ENCODE results near the gene ZDHHC6. TPM values are rescaled to one million over a fixed set of nuclear protein-coding genes. Genes with fewer than 3 reads are reported as not detected.
"Not testable (repeated sequence)": the region's sequence is repeated elsewhere in the genome, so short reads cannot be mapped to it uniquely, and the experiment has no call there.

The ZDHHC6 gene
- polyA plus RNA-seq, 1 donor, result 29.3 TPM

DNA sequence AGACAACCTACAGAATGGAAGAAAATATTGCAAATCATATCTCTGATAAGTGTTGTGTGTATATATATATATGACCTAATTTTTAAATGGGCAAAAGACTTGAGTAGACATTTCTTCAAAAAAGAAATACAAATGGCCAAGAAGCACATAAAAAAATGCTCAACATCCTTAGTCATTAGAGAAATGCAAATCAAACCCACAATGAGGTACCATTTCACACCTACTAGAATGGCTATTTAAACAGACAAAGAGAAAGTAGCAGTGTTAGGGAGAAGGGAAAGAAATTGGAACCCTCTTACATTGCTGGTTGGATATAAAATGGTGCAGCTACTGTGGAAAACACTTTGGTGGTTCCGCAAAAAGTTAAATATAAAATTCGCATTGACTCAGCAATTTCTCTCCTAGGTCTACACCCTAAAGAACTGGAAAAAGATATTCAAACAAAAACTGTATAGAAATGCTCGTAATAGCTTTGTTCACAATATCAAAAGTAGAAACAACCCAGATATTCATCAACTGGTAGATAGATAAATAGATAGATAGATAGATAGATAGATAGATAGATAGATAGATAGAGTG, 56.5 kb downstream of the ZDHHC6 start:
- DNase-seq, result no peak

DNA sequence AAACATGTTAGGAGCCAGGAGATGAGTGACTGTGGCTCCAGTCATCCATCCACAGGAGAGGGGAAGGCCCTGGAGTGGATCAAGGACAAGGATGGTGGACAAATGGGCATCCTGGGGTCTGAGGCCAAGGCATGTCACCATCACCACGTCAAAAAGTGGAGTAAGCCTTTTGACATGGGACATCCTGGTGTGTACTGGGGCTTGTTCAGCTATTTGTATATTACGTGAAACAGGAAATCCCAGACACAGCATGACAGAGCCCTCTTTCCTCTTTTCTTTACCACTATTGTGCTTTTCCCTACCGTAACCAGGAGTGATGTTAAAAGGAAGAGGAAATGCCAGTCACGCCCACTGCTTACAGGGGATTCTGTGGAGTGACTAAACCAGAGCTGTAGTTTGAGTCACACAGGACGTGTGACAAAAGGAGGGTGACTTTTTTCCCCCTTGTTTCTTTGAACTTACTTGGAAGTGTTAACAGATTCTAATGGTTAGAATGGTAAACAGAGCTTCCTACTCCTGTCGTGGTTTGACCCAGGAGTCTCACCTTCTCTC, 57.4 kb downstream of the ZDHHC6 start:
- DNase-seq, result no peak

- DNase-seq, result no peak
Measured at GRCh38 chr10:112388548-112388947, 58.2 kb downstream of the ZDHHC6 start.

GRCh38 chr10:112388056-112388455, 58.7 kb downstream of the ZDHHC6 start:
- DNase-seq, result not testable (repeated sequence)

GRCh38 chr10:112385201-112385600, 61.5 kb downstream of the ZDHHC6 start:
- no peak for DNase-seq

GRCh38 chr10:112384141-112384540, 62.6 kb downstream of the ZDHHC6 start:
- no peak for DNase-seq

DNA sequence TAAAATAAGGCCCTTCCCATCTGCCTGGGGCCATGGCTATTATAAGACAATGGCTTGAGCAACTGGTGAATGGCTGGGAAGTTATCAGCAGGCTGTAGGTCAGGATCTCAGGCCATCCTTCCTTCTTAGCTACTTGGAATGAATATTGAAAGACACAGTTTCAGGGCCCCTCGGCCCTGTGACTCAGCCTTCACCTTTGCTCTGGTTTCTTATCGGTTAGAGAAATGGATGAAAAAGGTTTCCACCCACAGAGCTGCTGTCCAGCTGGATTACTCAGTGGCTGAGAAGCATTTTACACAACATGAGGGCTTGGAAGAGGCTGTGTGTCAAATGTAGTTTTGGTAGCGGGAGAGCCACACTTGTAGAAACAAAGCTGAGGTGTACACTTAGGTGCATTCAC, 63.4 kb downstream of the ZDHHC6 start:
- DNase-seq, result no peak

- no peak for DNase-seq
Measured at GRCh38 chr10:112382515-112383235, 64.0 kb downstream of the ZDHHC6 start.

Other genes with a start within 250 kb of the ZDHHC6 start
- gene TECTB, start 163.5 kb downstream of the ZDHHC6 start, polyA plus RNA-seq (ENCODE audit: insufficient read length), result not detected
- gene ACSL5, start 72.8 kb downstream of the ZDHHC6 start, polyA plus RNA-seq (ENCODE audit: insufficient read length), result 3.1 TPM
- gene VTI1A, start 301 bp upstream of the ZDHHC6 start, polyA plus RNA-seq (ENCODE audit: insufficient read length), result 14.1 TPM